GM21619 (cell line): ENCODE data around the gene PCGF5.
"Not testable (repeated sequence)": the region's sequence is repeated elsewhere in the genome, so short reads cannot be mapped to it uniquely, and the experiment has no call there.

ENCODE experiments used
- ATAC-seq: cut with Tn5 transposase; IDR thresholded peaks from one replicate; pipeline ENCODE4 v1.9.1; 2021; ENCODE audit not compliant: unreplicated experiment

Gene PCGF5

DNA sequence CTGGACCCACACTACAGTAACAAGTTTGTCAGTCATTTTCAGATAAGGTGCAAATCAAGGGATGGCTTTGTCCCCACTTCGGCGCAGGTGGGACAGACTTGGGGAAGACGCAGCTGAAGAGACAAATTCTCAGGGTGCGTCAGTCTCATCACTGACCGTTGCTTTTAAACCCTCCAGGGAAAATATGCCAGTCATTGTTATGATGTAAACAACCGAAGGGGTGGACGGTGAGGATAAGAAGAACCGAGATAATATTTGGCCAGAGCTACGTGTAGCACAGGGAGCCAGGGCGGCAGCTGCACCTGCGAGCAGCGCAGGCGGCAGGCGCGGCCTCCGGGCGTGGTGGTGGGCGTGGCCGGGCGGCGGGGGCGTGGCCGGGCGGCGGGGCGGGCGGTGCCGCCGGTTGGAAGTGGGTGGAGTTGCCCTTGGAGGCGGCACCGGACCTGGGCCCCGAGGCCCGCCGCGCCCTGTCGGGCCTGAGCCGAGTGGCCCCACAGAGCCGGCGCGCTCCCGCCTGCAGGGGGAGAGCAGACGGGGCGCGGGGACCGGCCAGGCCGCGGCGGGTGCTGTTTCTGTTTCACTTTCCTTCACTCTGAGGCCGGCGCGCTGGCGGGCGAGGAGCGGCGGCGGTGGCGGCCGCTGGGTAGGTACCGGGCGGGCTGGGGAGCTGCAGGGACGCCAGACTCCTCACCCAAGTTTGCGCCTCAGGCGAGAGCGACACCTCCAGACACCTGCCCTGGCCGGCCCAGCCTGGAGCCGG lies at the start of gene PCGF5:
TSS of gene PCGF5 (plus strand) at position 470 of the 760 bp plus-strand sequence. CDS start 2,209 bp downstream, outside the sequence.
- ATAC-seq = peak; percentile 93

DNA sequence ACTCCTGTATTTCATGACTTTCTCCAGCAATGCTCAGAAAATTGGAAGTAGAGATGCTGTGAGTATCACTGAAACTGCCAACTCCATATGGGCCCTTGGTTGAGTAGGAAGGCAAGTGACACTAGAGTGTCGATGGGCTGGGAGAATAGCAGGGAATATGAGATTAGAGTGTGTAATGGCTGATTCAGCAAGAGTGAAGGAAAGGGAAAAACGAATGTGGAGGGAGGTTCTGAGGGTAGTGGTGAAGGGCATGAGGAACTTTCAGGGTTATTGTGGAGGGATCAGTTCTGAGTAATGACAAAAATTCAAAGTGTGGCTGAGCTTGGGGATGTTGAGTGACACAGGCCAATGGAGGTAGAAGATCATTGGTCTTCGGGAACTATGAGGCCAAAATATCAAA lies 49.0 kb upstream of the PCGF5 start:
- no peak for ATAC-seq

DNA sequence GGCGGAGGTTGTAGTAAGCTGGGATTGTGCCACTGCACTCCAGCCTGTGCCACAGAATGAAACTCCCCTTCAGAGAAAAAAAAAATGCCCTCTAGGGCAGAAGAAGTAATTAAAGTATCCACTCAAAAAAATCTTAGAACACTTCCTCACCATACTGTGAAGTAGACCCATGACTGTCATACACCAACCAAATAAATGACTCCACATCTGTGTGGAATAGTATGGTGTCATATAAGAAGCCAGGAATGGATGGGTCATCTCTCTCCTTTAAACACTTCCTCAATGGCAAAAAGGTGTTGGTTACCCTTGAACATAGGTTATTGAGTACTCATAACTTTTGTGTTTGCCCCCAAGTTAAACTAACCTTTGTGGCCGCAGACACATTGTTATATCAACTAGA lies 48.1 kb upstream of the PCGF5 start:
- no peak for ATAC-seq

DNA sequence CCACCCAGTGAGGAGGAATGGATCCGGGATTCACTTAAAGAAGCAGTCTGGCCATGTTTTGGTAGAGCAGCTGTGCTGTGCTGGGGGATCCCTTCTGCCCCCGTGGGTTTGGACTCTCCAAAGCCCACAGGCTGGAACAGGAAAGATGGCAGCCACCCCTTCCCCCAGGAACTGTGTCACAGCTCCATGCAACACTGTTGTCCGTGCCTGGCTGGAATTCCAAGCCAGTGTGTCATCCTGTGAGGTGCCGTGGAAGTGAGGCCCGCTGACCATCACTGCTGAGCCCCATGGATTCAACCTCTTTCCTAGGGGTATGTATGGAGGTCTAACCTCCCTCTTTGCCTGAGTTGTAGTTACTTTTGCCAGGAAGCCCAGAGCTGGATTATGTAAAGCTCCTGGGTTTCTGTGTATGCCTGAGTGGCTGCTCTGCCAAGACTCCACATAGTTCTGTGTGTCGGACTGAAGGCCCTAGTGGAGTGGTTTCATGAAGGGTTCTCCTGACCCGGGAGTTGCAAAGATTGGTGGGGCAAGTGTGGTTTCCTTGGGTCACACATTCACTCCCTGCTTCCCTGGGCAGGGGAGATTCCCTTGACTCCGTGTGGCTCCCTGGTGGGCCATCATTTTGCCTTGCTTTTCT lies 35.1 kb upstream of the PCGF5 start:
- no peak for ATAC-seq

DNA sequence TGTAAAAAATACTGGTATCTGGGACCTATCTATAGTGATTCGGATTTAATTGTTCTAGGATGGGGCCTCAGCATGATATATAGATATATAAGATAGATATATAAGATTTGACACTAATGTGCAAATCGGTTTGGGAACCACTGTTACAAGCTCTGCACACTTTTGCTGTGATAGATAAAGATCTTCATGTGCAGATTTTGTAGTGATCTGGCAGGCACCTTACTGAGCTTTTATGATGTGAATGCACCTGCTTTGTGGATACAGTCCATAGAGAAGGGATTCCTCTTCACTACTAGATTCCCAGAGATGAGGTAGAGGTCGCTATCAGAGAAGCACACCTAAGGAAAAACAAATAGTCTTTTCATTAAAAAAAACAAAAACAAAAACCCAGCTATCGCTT lies 33.3 kb upstream of the PCGF5 start:
- no peak for ATAC-seq

DNA sequence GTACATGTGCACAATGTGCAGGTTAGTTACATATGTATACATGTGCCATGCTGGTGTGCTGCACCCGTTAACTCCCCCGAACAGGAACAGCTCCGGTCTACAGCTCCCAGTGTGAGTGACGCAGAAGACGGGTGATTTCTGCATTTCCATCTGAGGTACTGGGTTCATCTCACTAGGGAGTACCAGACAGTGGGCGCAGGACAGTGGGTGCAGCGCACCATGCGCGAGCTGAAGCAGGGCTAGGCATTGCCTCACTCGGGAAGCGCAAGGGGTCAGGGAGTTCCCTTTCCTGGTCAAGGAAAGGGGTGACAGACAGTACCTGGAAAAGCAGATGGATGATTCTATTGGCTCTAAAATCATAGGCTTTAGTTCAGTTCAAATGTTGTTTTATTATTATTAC lies 32.5 kb upstream of the PCGF5 start:
- ATAC-seq = not testable (repeated sequence)

DNA sequence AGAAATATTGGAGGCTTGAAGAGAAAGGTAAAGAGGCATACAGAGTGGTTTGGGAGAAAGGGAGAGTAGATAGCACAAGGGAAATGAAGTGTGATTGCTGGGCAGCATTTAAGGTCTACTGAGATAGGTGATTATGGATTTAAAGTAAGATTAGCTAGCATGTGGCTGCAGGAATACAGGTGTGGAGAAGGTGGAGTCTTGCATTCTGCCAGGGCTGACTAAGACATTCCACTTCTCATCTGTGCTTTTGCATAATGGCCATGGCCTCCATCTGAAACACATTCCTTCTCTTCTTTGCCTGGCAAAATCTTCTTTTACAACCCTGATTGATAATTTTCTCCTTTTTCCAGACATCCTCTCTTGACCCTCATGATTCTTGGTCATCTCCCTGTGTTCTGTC lies 31.6 kb upstream of the PCGF5 start:
- no peak for ATAC-seq

DNA sequence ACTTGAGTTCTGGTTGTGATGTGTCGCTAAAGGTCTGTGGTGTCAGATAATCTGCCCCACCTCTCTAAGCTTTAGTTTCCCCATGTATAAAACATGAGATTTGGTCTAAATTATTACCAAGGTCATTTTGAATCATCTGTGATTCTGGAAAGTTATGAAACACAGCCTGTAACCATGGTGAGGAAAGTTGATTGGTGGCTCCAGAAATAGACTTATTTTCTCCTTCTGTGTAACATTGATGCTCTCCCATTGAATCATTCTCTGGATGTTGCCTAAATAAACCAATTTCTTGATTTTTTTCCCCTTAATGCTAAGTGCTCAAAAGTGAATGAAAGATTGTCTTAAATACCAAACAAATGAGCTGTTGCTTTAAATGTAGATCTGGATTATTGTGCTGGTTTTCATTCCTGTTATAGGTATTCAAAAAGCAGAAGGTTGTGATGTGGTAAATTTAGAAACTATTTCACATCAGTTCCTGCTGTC lies 30.0 kb upstream of the PCGF5 start:
- ATAC-seq = no peak

DNA sequence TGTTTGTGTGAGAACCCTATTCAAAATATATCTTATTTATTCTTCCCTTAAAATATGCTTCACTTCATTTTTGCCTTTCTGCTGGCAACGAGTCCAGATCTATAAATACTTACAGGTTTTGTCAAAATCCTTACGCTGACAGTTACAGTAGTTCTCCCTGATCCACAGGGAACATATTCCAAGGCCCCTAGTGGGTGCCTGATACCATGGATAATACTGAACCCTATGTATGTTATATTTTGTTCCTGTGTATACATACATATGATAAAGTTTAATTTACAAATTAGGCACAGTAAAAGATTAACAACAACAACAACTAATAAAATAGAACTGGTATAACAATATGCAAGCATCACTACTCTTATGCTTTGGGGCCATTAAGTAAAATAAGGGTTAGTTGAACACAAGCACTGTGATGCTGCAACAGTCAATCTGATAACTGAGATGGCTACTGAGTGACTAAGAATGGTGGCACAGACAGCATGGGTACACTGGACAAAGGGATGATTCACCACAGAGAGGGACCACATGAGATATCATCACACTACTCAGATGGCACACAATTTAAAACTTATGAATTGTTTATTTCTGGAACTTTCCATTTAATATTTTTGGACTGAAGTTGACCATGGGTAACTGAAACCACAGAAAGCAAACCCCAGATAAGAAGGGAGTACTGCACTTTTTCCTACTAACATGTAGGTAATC lies 29.4 kb upstream of the PCGF5 start:
- ATAC-seq = peak; percentile 72

DNA sequence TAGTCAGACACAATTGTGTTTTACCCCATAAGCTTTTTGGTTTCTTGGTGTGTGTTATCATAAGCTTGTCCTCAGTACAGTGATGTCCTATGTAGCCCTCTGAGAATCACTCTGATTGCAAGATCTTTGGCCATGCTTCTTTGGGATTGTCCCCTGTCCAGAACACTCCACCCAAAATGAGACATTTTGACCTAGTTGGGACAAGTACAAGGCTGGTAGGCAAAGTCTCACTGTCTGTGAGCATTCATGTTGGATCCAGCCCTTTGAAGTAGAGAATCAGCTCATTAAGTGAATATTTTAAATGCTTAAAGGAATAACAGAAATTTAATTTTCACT lies 28.9 kb upstream of the PCGF5 start:
- no peak for ATAC-seq

DNA sequence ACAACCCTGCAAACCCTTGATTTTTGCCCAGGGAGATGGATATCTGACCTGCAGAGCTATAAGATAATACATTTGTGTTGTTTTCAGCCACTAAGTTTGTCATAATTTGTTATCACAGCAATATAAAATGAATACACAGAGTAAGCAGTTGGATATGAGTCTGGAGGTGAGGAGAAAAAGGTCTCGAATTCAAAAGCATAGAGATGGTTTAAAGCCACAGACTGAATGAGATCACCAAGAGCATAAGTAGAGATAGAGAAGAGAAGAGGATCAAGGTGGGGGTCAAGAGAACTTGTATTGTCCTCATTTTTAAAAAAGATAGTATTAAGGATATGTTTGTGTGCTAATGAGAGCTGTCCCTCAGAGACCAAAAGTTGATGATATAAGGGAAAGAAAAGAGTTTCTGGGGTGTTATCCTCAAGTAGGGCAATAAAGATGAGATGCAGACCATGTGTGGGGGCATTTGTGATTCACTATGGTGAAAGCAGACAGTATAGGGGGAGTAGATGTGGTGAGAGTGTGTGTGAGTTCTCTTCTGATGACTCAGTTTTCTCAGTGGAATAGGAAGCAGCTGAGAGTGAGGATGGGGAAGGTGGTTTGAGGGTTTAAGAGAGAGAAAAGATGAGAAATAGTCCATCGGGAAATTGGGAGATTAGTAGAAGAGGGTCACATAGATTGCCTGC lies 25.8 kb upstream of the PCGF5 start:
- ATAC-seq = no peak

DNA sequence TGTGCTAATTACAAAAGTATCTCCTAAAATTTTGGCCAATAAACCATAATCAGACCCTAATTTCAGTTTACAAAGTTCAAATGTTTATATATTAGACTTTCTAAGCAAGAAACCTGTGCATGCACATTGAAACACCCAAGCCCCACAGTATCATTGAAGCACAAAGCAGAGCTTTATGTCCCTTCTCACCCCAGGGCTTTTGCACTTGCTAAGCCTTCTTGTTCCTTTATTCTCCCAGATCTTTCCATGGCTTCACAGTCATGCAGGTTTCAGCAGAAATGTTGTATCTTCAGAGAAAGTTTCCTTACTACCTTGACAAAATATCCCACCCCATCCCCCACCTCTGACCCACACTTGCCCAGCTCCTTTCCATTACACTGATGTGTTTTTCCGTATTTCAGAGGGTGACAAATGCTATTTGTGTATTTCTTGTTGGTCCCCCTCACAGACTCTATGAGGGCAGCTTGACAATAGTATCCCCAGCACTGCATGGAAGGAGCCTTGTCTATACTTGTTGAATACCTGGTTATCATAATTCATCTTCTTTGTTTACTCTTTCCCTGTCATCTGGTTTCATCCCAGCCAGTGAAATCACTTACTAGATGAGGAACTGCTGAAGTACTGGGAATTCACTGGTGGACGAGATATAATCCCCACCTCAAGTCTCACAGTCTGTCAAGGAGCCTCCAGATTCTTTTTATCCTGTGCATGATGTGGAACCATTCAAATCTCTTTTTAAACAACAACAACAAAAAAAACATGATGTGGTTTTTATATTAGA lies 24.0 kb upstream of the PCGF5 start:
- ATAC-seq = no peak

DNA sequence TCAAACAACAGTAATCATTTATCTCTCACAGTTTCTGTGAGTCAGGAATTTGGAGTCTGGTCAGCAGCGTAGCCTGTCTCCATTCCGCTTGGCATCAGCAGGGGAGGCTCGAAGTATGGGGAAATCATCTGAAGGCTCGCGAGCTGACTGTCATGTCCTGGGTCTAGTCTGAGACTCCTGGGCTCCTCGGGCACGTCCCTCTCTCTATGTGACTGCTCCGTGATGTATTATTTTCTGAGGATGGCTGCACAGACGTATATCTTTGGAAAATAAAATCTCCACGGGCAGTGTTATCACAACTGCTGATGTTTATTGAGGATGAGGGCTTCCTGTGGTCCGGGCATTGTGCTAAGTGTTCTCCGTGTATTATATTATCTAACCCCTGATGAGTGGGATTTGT lies 23.3 kb upstream of the PCGF5 start:
- no peak for ATAC-seq

DNA sequence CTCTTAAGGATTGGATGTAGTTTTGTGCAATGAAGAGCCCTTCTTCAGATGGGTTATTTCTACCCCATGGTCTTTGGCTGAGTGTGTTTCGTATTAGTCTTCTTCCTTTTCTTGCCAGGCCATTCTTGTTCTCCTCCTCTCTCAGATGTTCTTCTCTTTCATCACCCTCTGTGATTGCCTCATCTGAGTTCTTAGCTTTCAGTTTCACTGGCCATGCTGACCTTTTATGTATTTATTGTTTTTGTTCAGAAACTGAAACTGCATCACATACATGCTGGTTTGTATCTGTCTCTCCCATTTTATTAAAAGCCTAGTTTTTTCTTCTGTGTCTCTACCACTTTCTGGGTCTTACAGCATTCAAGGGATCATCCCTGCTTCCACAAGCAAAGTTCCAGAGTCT lies 21.7 kb upstream of the PCGF5 start:
- ATAC-seq = peak; percentile 66

DNA sequence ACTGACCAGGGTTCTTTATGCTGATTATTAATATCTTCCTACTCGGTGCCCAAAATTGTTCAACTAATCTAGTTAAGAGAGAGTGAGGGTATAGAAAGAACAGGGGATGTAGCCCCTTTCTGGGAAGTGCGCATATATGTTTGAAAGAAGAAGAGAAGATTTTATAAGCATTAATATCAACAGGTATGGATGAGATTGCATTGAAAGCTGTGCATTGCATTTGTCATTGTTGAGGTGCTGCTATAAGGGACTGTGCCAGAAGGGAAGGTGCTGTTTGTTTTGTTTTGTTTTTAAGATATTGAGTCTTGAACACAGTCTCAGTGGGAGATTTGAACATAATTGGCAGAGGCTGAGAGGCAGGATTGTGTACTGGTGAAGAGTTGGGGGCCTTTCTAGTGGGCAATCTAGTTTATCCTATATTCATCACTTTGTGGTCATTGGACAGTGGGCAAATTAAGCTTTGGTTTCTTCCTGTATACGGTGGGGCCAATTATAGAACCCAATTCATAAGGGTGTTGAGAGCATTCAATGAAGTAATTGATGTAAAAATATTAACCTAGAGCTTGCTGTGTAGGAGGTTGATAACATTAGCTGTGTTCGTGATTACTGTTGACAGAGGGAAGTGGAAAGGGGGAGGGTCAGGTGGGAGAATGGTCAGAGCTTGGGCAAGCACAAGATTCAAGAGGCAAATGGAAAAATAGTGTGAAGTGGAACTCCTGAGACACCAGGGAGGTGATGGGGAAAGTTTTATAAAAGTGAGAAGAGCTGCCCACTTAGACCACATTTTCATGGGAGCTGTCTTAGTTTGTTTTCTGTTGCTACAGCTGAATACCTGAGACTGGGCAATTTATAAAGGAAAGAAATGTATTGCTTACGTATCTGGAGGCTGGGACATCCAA lies 19.9 kb upstream of the PCGF5 start:
- ATAC-seq = no peak

DNA sequence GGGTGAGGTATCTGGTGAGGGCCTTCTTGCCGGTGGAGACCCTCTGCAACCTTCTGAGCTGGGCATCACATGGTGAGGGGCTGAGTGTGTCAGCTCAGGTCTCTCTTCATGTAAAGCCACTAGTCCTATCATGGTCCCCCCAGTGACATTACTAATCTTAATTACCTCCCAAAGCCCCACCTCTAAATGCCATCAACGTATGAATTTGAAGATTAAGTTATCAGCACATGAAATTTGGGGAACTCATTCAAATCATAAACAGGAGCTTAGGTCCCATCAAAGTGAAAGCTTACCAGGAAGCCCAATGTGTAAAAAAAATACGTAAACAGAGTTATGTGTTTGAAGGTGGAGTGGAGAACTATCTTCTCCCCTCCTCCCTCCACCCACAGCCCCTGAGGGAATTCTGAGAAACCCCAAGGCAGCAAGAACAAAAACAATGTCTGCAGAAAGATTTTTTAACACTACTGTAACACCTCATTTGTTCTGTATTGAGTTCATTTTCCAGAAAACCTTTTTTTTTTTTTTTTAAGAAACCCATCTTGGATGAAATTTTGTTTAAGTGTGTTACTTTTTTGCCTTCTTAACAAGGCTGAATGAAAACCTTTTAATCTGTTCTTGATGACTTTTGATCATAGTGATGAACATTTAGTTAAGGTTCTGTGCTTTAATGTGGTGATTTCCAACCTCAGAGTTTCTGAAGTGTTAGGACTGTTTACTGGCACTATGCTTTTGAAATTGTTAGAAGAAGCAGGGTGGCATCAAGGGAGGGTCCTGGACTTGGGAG lies 19.1 kb upstream of the PCGF5 start:
- ATAC-seq = peak; percentile 46

DNA sequence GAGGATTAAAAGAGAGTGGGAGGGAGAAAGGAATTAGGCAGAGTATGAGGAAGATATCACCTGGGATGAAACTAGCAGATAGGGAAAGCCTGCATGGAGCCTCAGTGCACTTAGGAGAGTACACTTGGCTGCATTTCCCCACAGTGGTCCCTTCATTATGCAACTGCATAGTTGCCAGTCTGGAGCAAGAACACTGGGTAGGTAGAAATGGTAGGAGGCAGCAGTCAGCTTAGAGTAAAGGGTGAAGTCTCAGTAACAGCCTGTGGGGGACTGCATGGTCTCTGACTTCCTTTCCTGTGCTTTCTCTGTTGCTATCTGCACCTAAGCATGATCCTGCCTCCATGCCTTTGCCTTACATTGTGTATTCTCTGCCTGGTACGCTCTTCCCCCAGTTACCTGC lies 14.0 kb upstream of the PCGF5 start:
- ATAC-seq = peak; percentile 43

DNA sequence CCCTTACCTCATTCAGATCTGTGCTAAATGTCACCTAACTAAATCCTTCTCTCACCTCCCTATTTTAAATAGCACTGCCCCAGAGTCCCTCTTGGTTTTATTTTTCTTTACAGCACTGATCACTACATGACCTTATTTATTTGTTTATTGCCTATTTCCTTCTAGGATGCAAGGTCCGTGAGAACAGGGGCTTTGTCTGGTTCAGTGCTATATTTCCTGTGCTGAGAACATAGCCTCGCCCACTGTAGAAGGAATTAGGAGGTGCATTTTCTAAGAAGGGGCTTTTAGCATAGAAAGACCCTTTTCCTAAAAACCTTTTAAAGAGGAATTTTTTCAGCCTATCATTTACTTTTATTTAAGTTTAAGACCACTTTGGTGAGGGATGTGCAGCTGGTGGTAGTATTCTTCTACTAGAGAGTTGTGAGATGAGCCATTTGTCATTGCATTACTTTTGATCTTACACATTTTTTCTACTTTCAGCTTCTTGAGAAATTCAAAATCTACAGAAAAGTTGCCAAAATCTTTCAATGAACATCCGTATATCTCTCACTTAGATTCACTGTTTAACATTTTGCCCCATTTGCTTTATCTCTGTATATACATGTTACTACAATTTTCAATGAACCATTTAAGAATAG lies 13.5 kb upstream of the PCGF5 start:
- peak; percentile 14 for ATAC-seq
